Measurements from ENCODE around the gene TSPO.
A peak's percentile ranks its signal among the peaks of the same experiment; 100 is the strongest.

- peak; percentile 41 to 55 (median 52) for TF ChIP-seq CTCF (optimal IDR thresholded peaks at IDR 0.05 in 1 of 3, IDR thresholded peaks at IDR 0.05 in 1 of 3, conservative IDR thresholded peaks at IDR 0.05 in 1 of 3; ENCODE audit: extremely low read depth in 1 of 3, insufficient read depth in 2 of 3, low read length in 3 of 3)
- TF ChIP-seq EZH2 (IDR thresholded peaks at IDR 0.05; ENCODE audit: low read length) = no peak
These were observed 8.3 kb downstream of the TSPO start for GRCh38 chr22:43159484-43160178.
